GM19468 (cell line): ENCODE measurements around the gene PLEKHN1.
"Not testable (repeated sequence)": the region's sequence is repeated elsewhere in the genome, so short reads cannot be mapped to it uniquely, and the experiment has no call there.

Experiments
- ATAC-seq: cut with Tn5 transposase; IDR thresholded peaks from one replicate; pipeline ENCODE4 v1.9.1; 2021; ENCODE audit warnings: mild to moderate bottlenecking, moderate library complexity, moderate number of reproducible peaks; ENCODE audit not compliant: unreplicated experiment; ENCODE audit errors: extremely low read depth

Gene PLEKHN1

GRCh38 chr1:1001057-1001783, 34.9 kb downstream of the PLEKHN1 start:
- ATAC-seq = no peak

- no peak for ATAC-seq
Measured at GRCh38 chr1:1003618-1004419, 37.5 kb downstream of the PLEKHN1 start.

DNA sequence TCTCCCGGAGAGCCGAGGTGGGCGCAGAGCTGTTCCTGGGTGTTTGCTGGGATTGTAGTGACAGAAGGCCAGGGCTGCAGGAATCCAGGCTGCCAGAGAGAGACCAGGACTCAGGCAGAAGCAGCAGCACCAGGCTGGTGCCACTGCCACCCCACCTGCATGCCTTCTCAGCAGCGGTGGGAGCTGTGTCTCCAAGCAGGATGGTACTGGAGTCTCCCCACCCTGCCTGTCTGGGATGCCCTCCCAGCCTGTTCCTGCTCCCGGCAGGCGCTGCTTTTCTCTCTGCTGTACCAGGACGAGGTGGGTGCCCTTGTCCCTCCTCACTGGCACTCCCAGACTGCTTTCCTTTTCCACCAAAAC, 38.1 kb downstream of the PLEKHN1 start:
- no peak for ATAC-seq

- ATAC-seq = no peak
Measured at GRCh38 chr1:1004780-1005697, 38.8 kb downstream of the PLEKHN1 start.

GRCh38 chr1:1005774-1006304, 39.6 kb downstream of the PLEKHN1 start:
- ATAC-seq = no peak

DNA sequence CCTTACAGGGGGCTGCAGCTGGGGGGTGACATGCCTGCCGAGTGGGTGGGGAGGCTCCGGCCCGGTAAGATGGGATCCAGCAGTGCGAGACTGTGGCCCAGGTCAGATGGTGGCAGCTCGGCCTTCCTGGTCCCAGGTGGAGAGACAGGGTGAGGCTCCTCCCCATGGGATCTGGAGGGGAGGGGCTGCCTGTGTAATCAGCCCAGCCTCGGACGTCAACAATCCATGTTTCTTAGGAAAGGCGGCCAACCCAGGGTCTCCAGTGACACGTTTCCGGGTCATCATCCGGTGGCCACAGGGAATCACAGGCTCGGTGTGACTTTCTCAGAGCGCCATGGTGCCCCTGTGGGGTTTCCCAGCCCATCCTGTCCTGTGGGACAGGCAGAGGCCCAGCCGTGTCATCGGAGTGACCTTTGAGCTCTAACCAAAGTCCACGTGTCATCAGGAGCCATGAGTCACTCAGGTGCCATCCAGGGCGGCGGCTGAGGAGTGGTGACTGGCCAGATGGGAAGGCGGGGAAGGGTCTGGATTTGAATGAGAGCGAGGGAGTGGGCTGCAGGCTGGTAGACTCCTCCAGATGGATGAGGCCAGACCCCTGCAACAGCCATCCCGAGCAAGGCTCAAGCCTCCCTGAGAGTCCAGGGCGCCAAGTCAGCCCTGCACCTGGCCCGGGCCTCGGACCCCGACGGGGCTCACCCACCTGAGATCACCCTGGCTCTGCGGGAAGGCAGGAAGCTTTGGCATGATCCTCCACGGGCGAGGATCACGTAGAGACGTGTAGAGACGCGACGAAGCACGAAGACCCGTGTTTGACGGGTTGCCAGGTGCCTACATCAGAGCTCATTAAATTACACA, 40.2 kb downstream of the PLEKHN1 start:
- no peak for ATAC-seq

DNA sequence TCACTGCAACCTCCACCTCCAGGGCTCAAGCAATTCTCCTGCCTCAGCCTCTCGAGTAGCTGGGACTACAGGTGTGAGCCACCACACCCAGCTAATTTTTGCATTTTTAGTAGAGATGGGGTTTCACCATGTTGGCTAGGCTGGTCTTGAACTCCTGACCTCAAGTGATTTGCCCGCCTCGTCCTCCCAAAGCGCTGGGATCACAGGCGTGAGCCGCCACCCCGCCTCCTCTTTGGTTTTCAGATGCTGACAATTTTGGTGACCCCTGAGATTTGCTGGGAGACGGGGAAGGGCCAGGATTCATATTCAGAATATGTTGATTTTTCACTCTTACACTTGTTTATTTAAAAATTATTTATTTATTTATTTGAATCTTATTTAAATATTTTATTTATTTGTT, 43.8 kb downstream of the PLEKHN1 start:
- ATAC-seq = not testable (repeated sequence)

- ATAC-seq = no peak
Measured at GRCh38 chr1:1011396-1011949, 45.2 kb downstream of the PLEKHN1 start.

GRCh38 chr1:1012736-1013104, 46.4 kb downstream of the PLEKHN1 start:
- not testable (repeated sequence) for ATAC-seq

DNA sequence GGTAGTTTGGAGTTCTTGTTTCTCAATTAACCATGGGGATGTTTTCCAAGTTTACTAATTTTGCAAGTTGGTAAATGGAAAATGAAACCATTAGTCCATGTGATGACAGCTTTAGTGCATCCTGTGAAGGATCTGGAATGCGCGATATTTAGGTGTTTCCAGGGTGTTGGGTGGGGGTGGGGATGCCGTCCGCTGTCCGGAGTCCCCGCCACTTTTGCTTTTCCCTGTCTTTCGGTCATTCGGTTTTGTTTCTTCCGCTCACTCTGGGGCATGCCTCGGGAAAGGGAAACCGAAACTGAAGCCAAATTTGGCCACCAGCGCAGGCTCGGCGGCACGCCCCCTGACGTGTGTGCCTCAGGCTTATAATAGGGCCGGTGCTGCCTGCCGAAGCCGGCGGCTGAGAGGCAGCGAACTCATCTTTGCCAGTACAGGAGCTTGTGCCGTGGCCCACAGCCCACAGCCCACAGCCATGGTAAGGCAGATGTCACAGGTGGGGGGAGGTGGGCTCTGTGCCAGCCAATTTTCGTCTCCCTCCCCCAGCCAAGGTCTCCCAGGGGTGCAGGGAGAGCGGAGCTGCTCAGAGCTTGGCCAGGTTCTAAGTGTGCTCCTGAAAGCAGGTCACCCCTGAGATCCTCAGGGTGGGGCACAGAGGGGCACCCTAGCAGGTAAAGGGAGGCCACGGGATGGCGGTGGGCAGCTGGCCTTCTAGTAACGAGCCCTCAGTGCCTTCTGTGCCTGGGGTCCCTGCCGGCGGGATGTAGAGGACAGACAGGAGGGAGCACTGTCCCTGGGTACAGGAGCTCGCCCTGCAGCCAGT, 47.0 kb downstream of the PLEKHN1 start, which contains the start of gene ISG15:
ISG15 (plus strand) TSS at position 393 of the 817 bp plus-strand sequence; CDS start at position 470, 77 bp downstream.
- peak; percentile 89 for ATAC-seq

GRCh38 chr1:1013922-1014648, 47.8 kb downstream of the PLEKHN1 start:
- no peak for ATAC-seq

- no peak for ATAC-seq
Measured at GRCh38 chr1:1014799-1015681, 48.8 kb downstream of the PLEKHN1 start.

GRCh38 chr1:1017397-1018320, 51.4 kb downstream of the PLEKHN1 start:
- not testable (repeated sequence) for ATAC-seq

DNA sequence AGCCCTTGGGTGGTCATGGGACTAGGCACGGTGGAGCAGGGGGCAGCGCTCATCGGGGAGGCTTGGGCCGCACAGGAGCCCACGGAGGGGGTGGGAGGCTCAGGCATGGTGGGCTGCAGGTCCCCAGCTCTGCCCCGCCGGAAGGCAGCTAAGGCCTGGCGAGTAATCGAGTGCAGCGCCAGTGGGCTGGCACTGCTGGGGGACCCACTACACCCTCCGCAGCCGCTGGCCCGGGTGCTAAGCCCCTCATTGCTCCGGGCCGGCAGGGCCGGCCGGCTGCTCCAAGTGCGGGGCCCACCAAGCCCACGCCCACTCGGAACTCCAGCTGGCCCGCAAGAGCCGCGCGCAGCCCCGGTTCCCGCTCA, 52.0 kb downstream of the PLEKHN1 start:
- ATAC-seq = not testable (repeated sequence)

- peak; percentile 54 for ATAC-seq
Measured at GRCh38 chr1:1019122-1019999, 53.1 kb downstream of the PLEKHN1 start.
